HepG2 (cell line): ENCODE data around the gene PLP1. TPM values are rescaled to one million over a fixed set of nuclear protein-coding genes. Genes with fewer than 3 reads are reported as not detected.
A peak's percentile ranks its signal among the peaks of the same experiment; 100 is the strongest.

Experiments used
- CEBPG ChIP-seq: IDR thresholded peaks from 2 replicates; pipeline ENCODE4 v1.6.1; 2016
- CREM ChIP-seq, 2 experiments: sonication (generic) in 1 of 2; formaldehyde crosslinking in 1 of 2; IDR thresholded peaks; 2 replicates each; pipeline versions ENCODE4 v1.4.0 to v1.6.1; 2016 to 2020; ENCODE audit warnings: antibody characterized with exemption in 1 of 2, mild to moderate bottlenecking in 1 of 2, missing genetic modification reagents in 1 of 2
- ELF3 ChIP-seq: IDR thresholded peaks from 2 replicates; pipeline ENCODE4 v1.6.1; 2016; ENCODE audit warnings: missing genetic modification reagents, missing compliant biosample characterization
- FOXO1 ChIP-seq: sonication (generic); formaldehyde crosslinking; IDR thresholded peaks from 2 replicates; pipeline ENCODE4 v1.4.0; 2020; ENCODE audit warnings: missing genetic modification reagents
- ISL2 ChIP-seq: sonication (generic); formaldehyde crosslinking; IDR thresholded peaks from 2 replicates; pipeline ENCODE4 v1.5.0; 2020; ENCODE audit warnings: missing genetic modification reagents
- KDM2A ChIP-seq: sonication (generic); formaldehyde crosslinking; IDR thresholded peaks from 2 replicates; pipeline ENCODE4 v1.4.0; 2020; ENCODE audit warnings: low read depth, missing genetic modification reagents, borderline replicate concordance
- ZNF207 ChIP-seq: fragments of 450-650 bp; IDR thresholded peaks from 2 replicates; pipeline ENCODE4 v1.6.1; 2016; ENCODE audit warnings: antibody characterized with exemption, borderline replicate concordance
- ZNF570 ChIP-seq: sonication (generic); formaldehyde crosslinking; IDR thresholded peaks from 2 replicates; pipeline ENCODE4 v1.4.0; 2020; ENCODE audit warnings: mild to moderate bottlenecking, missing genetic modification reagents, borderline replicate concordance
- ZNF788 ChIP-seq: sonication (generic); formaldehyde crosslinking; IDR thresholded peaks from 2 replicates; pipeline ENCODE4 v1.5.0; 2020; ENCODE audit warnings: mild to moderate bottlenecking, missing genetic modification reagents, borderline replicate concordance
- ZSCAN21 ChIP-seq: sonication (generic); formaldehyde crosslinking; IDR thresholded peaks from 2 replicates; pipeline ENCODE4 v1.8.0; 2022; ENCODE audit warnings: mild to moderate bottlenecking, missing genetic modification reagents, moderate library complexity, borderline replicate concordance
- polyA plus RNA-seq, 8 experiments: library from polyadenylated mRNA; depleted of rRNA in 3 of 8; stranded (reverse) in 7 of 8; unstranded in 1 of 8; fragments of >200 nt; fragmentation: Illumina TruSeq in 4 of 8; extraction: Trizol in 4 of 8; gene quantifications; 2 replicates each; pipeline versions ENCODE4 v1.2.1 to v1.2.3, GENCODE V29; 2011 to 2016; ENCODE audit warnings: low read depth in 4 of 8, missing spikeins in 1 of 8, mixed read lengths in 1 of 8; ENCODE audit not compliant: insufficient read depth in 1 of 8
- total RNA-seq, 5 experiments: library from RNA; depleted of rRNA; stranded (reverse); fragments of >200 nt; fragmentation: Illumina TruSeq; extraction: Trizol; gene quantifications; 2 replicates each; pipeline ENCODE4 v1.2.3, GENCODE V29; 2016; ENCODE audit warnings: low read depth in 1 of 5
- TF ChIP-seq, protein P1 (sequence below), 2 experiments: fragments of 450-650 bp in 1 of 2; sonication (generic) in 1 of 2; formaldehyde crosslinking in 1 of 2; IDR thresholded peaks; 2 replicates each; pipeline versions ENCODE4 v1.6.1 to v1.8.0; 2016 to 2022; ENCODE audit warnings: antibody characterized with exemption in 1 of 2, mild to moderate bottlenecking in 1 of 2, missing genetic modification reagents in 1 of 2
- TF ChIP-seq, protein P2 (sequence below): sonication (generic); formaldehyde crosslinking; IDR thresholded peaks from 2 replicates; pipeline ENCODE4 v1.5.1; 2020; ENCODE audit warnings: missing genetic modification reagents, mild to moderate bottlenecking, borderline replicate concordance
- TF ChIP-seq, protein P3 (sequence below): IDR thresholded peaks from 2 replicates; pipeline ENCODE4 v1.6.1; 2016
- TF ChIP-seq, protein P4 (sequence below): sonication (generic); formaldehyde crosslinking; conservative IDR thresholded peaks from 2 replicates; pipeline ENCODE4 v1.4.0; 2020; ENCODE audit warnings: mild to moderate bottlenecking, missing genetic modification reagents, moderate library complexity

The PLP1 gene
- total and polyA plus RNA-seq, 2 of the 13 experiments (the other 11 are each of a cell fraction or from before 2014, with no cell fraction given), result 0.15 to 0.27 TPM

DNA sequence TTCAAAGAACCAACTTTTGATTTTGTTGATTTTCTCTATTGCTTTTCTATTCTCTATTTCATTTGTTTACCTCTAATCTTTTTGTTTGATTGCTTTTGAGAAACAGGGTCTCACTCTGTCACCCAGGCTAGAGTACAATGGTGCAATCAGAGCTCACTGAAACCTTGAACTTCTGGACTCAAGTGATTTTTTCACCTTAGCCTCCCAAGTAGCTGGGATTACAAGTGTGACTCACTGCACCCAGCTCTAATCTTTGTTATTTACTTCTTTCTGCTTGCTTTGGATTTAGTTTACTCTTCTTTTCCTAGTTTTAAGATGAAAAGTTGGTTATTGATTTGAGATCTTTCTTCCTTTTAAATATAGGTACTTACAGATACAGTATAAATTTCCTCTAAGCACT is 29.2 kb downstream of the PLP1 start (continued):
- TF ChIP-seq, protein P1, sequence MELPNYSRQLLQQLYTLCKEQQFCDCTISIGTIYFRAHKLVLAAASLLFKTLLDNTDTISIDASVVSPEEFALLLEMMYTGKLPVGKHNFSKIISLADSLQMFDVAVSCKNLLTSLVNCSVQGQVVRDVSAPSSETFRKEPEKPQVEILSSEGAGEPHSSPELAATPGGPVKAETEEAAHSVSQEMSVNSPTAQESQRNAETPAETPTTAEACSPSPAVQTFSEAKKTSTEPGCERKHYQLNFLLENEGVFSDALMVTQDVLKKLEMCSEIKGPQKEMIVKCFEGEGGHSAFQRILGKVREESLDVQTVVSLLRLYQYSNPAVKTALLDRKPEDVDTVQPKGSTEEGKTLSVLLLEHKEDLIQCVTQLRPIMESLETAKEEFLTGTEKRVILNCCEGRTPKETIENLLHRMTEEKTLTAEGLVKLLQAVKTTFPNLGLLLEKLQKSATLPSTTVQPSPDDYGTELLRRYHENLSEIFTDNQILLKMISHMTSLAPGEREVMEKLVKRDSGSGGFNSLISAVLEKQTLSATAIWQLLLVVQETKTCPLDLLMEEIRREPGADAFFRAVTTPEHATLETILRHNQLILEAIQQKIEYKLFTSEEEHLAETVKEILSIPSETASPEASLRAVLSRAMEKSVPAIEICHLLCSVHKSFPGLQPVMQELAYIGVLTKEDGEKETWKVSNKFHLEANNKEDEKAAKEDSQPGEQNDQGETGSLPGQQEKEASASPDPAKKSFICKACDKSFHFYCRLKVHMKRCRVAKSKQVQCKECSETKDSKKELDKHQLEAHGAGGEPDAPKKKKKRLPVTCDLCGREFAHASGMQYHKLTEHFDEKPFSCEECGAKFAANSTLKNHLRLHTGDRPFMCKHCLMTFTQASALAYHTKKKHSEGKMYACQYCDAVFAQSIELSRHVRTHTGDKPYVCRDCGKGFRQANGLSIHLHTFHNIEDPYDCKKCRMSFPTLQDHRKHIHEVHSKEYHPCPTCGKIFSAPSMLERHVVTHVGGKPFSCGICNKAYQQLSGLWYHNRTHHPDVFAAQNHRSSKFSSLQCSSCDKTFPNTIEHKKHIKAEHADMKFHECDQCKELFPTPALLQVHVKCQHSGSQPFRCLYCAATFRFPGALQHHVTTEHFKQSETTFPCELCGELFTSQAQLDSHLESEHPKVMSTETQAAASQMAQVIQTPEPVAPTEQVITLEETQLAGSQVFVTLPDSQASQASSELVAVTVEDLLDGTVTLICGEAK (IDR thresholded peaks at IDR 0.05), result no peak
- TF ChIP-seq, protein P1 (CRISPR knock-in tag; IDR thresholded peaks at IDR 0.05), result no peak
- TF ChIP-seq KDM2A (CRISPR knock-in tag) (no peak), ZSCAN21 (CRISPR knock-in tag) (no peak), ZNF207 (no peak), FOXO1 (CRISPR knock-in tag) (no peak; the same call in 1 of the 2 replicates), CREM (IDR thresholded peaks at IDR 0.05) (peak; percentile 56; the same call in 1 of the 2 replicates), CREM (CRISPR knock-in tag; IDR thresholded peaks at IDR 0.05) (no peak), ELF3 (CRISPR knock-in tag) (peak; percentile 33; the same call in 1 of the 2 replicates), ZNF570 (CRISPR knock-in tag) (no peak), CEBPG (peak; percentile 46), ZNF788 (no peak), ISL2 (CRISPR knock-in tag) (0 out of 2 replicates have a peak, but pooled peaks have one; percentile 40)
- TF ChIP-seq, protein P2, sequence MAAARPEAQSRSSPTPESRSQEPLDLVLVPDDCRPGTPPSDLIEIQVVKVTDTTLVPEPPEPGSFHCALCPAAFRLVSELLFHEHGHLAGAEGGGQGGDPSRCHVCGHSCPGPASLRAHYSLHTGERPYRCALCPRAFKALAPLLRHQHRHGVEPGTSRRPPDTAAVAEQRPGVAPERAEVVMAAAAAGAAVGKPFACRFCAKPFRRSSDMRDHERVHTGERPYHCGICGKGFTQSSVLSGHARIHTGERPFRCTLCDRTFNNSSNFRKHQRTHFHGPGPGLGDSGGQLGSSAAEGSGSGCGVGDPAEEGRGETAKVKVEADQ (CRISPR knock-in tag), result no peak
- TF ChIP-seq, protein P3, sequence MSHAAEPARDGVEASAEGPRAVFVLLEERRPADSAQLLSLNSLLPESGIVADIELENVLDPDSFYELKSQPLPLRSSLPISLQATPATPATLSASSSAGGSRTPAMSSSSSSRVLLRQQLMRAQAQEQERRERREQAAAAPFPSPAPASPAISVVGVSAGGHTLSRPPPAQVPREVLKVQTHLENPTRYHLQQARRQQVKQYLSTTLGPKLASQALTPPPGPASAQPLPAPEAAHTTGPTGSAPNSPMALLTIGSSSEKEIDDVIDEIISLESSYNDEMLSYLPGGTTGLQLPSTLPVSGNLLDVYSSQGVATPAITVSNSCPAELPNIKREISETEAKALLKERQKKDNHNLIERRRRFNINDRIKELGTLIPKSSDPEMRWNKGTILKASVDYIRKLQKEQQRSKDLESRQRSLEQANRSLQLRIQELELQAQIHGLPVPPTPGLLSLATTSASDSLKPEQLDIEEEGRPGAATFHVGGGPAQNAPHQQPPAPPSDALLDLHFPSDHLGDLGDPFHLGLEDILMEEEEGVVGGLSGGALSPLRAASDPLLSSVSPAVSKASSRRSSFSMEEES, result no peak
- TF ChIP-seq, protein P4, sequence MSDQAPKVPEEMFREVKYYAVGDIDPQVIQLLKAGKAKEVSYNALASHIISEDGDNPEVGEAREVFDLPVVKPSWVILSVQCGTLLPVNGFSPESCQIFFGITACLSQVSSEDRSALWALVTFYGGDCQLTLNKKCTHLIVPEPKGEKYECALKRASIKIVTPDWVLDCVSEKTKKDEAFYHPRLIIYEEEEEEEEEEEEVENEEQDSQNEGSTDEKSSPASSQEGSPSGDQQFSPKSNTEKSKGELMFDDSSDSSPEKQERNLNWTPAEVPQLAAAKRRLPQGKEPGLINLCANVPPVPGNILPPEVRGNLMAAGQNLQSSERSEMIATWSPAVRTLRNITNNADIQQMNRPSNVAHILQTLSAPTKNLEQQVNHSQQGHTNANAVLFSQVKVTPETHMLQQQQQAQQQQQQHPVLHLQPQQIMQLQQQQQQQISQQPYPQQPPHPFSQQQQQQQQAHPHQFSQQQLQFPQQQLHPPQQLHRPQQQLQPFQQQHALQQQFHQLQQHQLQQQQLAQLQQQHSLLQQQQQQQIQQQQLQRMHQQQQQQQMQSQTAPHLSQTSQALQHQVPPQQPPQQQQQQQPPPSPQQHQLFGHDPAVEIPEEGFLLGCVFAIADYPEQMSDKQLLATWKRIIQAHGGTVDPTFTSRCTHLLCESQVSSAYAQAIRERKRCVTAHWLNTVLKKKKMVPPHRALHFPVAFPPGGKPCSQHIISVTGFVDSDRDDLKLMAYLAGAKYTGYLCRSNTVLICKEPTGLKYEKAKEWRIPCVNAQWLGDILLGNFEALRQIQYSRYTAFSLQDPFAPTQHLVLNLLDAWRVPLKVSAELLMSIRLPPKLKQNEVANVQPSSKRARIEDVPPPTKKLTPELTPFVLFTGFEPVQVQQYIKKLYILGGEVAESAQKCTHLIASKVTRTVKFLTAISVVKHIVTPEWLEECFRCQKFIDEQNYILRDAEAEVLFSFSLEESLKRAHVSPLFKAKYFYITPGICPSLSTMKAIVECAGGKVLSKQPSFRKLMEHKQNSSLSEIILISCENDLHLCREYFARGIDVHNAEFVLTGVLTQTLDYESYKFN, result peak; percentile 67
